LNCAP (cell line): Measurements from ENCODE around the gene FHOD3.

Experiments used
- CTCF ChIP-seq: fragments of 450-650 bp; IDR thresholded peaks from 2 replicates; pipeline ENCODE4 v1.5.1; 2017; ENCODE audit warnings: mild to moderate bottlenecking

Gene FHOD3

GRCh38 chr18:36450264-36450663, 152.8 kb downstream of the FHOD3 start:
- no peak for TF ChIP-seq CTCF

- TF ChIP-seq CTCF, result no peak
Observed at GRCh38 chr18:36451454-36452251, 154.1 kb downstream of the FHOD3 start.

GRCh38 chr18:36454245-36454644, 156.7 kb downstream of the FHOD3 start:
- no peak for TF ChIP-seq CTCF

- no peak for TF ChIP-seq CTCF
Observed at GRCh38 chr18:36454848-36455458, 157.4 kb downstream of the FHOD3 start.

GRCh38 chr18:36455931-36456330, 158.4 kb downstream of the FHOD3 start:
- no peak for TF ChIP-seq CTCF

GRCh38 chr18:36456622-36457021, 159.1 kb downstream of the FHOD3 start:
- no peak for TF ChIP-seq CTCF

- no peak for TF ChIP-seq CTCF
Observed at GRCh38 chr18:36457683-36458082, 160.2 kb downstream of the FHOD3 start.
